Measurements from ENCODE around the gene NLK. TPM values are rescaled to one million over a fixed set of nuclear protein-coding genes. Genes with fewer than 3 reads are reported as not detected.

The NLK gene
- total RNA-seq: 13.7 and 18.7 TPM in 2 replicates

GRCh38 chr17:28042657-28042720 is at the start of gene NLK:
NLK (plus strand) TSS chr17:28042677; CDS start chr17:28042874, 197 bp downstream.

Other genes with a start within 250 kb of the NLK start
- gene NOS2, start 242.1 kb upstream of the NLK start, total RNA-seq: not detected in 2 replicates
- gene LYRM9, start 149.3 kb upstream of the NLK start, total RNA-seq: 11.8 and 12.6 TPM in 2 replicates